SU-DHL-6 (cell line): ENCODE data around the gene OR6V1.

Experiments used
- H2AFZ ChIP-seq: fragments of 200-600 bp; sonication (generic); 2 replicates; pipeline ENCODE4 v1.6.1; 2014; ENCODE audit warnings: low read depth, mild to moderate bottlenecking, moderate library complexity, mixed read lengths, antibody characterized with exemption, low read length; ENCODE audit not compliant: severe bottlenecking
- H3F3A ChIP-seq: fragments of 200-600 bp; shearing (Covaris generic); 2 replicates; pipeline ENCODE4 v1.6.0; 2016; ENCODE audit warnings: antibody characterized with exemption, mild to moderate bottlenecking; ENCODE audit not compliant: insufficient read depth
- H3K27ac ChIP-seq: fragments of 200-600 bp; sonication (generic); 2 replicates; pipeline ENCODE4 v1.5.1; 2016; ENCODE audit warnings: low read depth, mild to moderate bottlenecking, low read length, moderate library complexity, mixed read lengths
- H3K27me3 ChIP-seq: fragments of 200-600 bp; sonication (generic), shearing (Covaris generic); 2 replicates; pipeline ENCODE4 v1.6.0; 2014; ENCODE audit warnings: mild to moderate bottlenecking, low read length
- H3K36me3 ChIP-seq: fragments of 200-600 bp; sonication (generic); 2 replicates; pipeline ENCODE4 v1.6.1; 2014; ENCODE audit warnings: mild to moderate bottlenecking, low read length, mixed read lengths
- H3K4me2 ChIP-seq: fragments of 300-600, 200-600 bp; shearing (Covaris generic), sonication (generic); 2 replicates; pipeline ENCODE4 v1.6.0; 2014; ENCODE audit warnings: low read length, low read depth, mild to moderate bottlenecking; ENCODE audit not compliant: poor library complexity, severe bottlenecking
- H3K4me3 ChIP-seq: fragments of 200-600 bp; sonication (generic); 2 replicates; pipeline ENCODE4 v1.5.1; 2014; ENCODE audit warnings: antibody characterized with exemption, low read length, mild to moderate bottlenecking, mixed read lengths; ENCODE audit not compliant: insufficient read depth, poor library complexity, severe bottlenecking
- H3K79me2 ChIP-seq: fragments of 200-600 bp; sonication (generic); 2 replicates; pipeline ENCODE4 v1.6.1; 2014; ENCODE audit warnings: mild to moderate bottlenecking, low read length, moderate library complexity; ENCODE audit not compliant: insufficient read depth
- H3K9ac ChIP-seq: fragments of 200-600 bp; sonication (generic); 2 replicates; pipeline ENCODE4 v1.7.0; 2014; ENCODE audit warnings: mild to moderate bottlenecking, low read length
- H3K9me2 ChIP-seq: fragments of 200-600 bp; sonication (generic); replicated peaks from 2 replicates; pipeline ENCODE4 v1.6.1; 2014; ENCODE audit warnings: low read length; ENCODE audit not compliant: insufficient read depth
- H3K9me3 ChIP-seq: fragments of 200-600 bp; sonication (generic); 2 replicates; pipeline ENCODE4 v1.6.1; 2014; ENCODE audit warnings: low read length, mixed read lengths; ENCODE audit not compliant: insufficient read depth
- H4K20me1 ChIP-seq: fragments of 200-600 bp; sonication (generic); 2 replicates; pipeline ENCODE4 v1.6.1; 2014; ENCODE audit warnings: low read depth, mild to moderate bottlenecking, antibody characterized with exemption, low read length, moderate library complexity, mixed read lengths
- CTCF ChIP-seq: fragments of 200-600 bp; sonication (generic); IDR thresholded peaks from one replicate; pipeline ENCODE4 v1.5.1; 2017; ENCODE audit warnings: antibody characterized with exemption, mild to moderate bottlenecking, low read length, moderate library complexity; ENCODE audit not compliant: insufficient read depth, poor library complexity, severe bottlenecking
- EZH2phosphoT487 ChIP-seq: fragments of 200-600 bp; sonication (generic), shearing (Covaris generic); conservative IDR thresholded peaks from 2 replicates; pipeline ENCODE4 v1.6.1; 2018; ENCODE audit warnings: mild to moderate bottlenecking, antibody characterized with exemption, low read length, moderate library complexity, mixed read lengths

OR6V1 gene

DNA sequence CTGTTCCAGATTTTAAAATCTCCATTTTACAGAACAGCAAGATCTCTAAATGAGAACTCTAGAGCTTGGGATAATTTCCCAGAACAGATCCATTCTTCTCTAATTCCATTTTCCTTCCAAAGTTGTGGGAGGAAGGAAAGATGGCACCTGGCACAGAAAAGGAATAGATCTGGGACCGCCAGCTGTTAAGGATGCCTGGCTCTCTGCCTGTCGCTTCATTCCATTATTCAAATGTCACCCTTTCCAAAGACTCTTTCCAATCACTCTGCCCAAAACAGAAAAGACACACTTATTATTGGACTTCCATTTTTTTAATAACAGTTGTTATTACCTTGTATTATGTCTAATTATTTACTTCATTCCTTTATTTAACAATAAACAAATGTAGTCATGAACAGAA lies 24.5 kb upstream of the OR6V1 start:
- H4K20me1 ChIP-seq, result no peaks in the 10 kb centered on the region
- H3K9me3 ChIP-seq, result no peaks in the 10 kb centered on the region
- no peaks in the 10 kb centered on the region for H3K36me3 ChIP-seq
- H3K4me2 ChIP-seq, result no peak overlapping the region
- H2AFZ ChIP-seq, result no peak overlapping the region
- no peak overlapping the region for H3K27ac ChIP-seq
- TF ChIP-seq CTCF (no peak), EZH2phosphoT487 (no peak)
- no peak overlapping the region for H3K4me3 ChIP-seq
- H3K9me2 ChIP-seq, result no peaks in the 10 kb centered on the region
- H3K79me2 ChIP-seq, result no peaks in the 10 kb centered on the region
- H3F3A ChIP-seq, result no peaks in the 10 kb centered on the region
- H3K9ac ChIP-seq, result no peak overlapping the region
- H3K27me3 ChIP-seq, result no peaks in the 10 kb centered on the region

- Histone ChIP-seq H3K79me2 (no peaks in the 10 kb centered on the region), H2AFZ (no peak overlapping the region), H3K9ac (no peak overlapping the region), H3K4me2 (no peak overlapping the region), H3K9me3 (no peaks in the 10 kb centered on the region), H3K4me3 (no peak overlapping the region), H3K9me2 (no peaks in the 10 kb centered on the region), H3K27ac (no peak overlapping the region), H3K27me3 (no peaks in the 10 kb centered on the region), H3F3A (no peaks in the 10 kb centered on the region), H4K20me1 (no peaks in the 10 kb centered on the region), H3K36me3 (no peaks in the 10 kb centered on the region)
- TF ChIP-seq EZH2phosphoT487 (no peak), CTCF (no peak)
Measured at GRCh38 chr7:143038635-143039034, 13.5 kb upstream of the OR6V1 start.

- Histone ChIP-seq H3F3A (no peaks in the 10 kb centered on the region), H3K36me3 (no peaks in the 10 kb centered on the region), H3K9ac (no peak overlapping the region), H3K27ac (no peak overlapping the region), H2AFZ (no peak overlapping the region), H4K20me1 (no peaks in the 10 kb centered on the region), H3K4me2 (no peak overlapping the region), H3K9me2 (no peaks in the 10 kb centered on the region), H3K79me2 (no peaks in the 10 kb centered on the region), H3K4me3 (no peak overlapping the region), H3K9me3 (no peaks in the 10 kb centered on the region), H3K27me3 (no peaks in the 10 kb centered on the region)
- TF ChIP-seq EZH2phosphoT487 (no peak), CTCF (no peak)
Measured at GRCh38 chr7:143040209-143040715, 11.9 kb upstream of the OR6V1 start.
